Kidney epithelial cell (primary cell): ENCODE results near the gene BMP8B. TPM values are rescaled to one million over a fixed set of nuclear protein-coding genes. Genes with fewer than 3 reads are reported as not detected.

ENCODE experiments used
- DNase-seq: peaks from one replicate; pipeline ENCODE4 v3.0.0-alpha.2; 2010; ENCODE audit warnings: low read depth
- H3K27me3 ChIP-seq: 2 replicates; pipeline ENCODE4 v1.6.0; 2011; ENCODE audit warnings: low read length; ENCODE audit not compliant: control insufficient read depth, insufficient read depth
- H3K36me3 ChIP-seq: 2 replicates; pipeline ENCODE4 v1.5.1; 2011; ENCODE audit warnings: low read length; ENCODE audit not compliant: control insufficient read depth, insufficient read depth
- H3K4me3 ChIP-seq: 2 replicates; pipeline ENCODE4 v1.5.1; 2011; ENCODE audit warnings: low read depth, mild to moderate bottlenecking, control low read depth, low read length
- CTCF ChIP-seq: IDR thresholded peaks from 2 replicates; pipeline ENCODE4 v1.5.1; 2011; ENCODE audit warnings: mild to moderate bottlenecking, moderate library complexity, low read length, control low read depth, inconsistent platforms; ENCODE audit not compliant: insufficient read depth, poor library complexity, severe bottlenecking
- total RNA-seq: library from RNA; depleted of rRNA; stranded (reverse); fragments of >200 nt; gene quantifications from 2 replicates; pipeline ENCODE4 v1.2.3, GENCODE V29; 2015

Gene BMP8B
- total RNA-seq: 2.8 and 4.3 TPM in 2 replicates

- no peak for DNase-seq
- H3K4me3 ChIP-seq: peak within 1 kb of the TSS; percentile 45
- TF ChIP-seq CTCF: no peak
- peaks cover 18% of the 10 kb centered on the region for H3K27me3 ChIP-seq
- H3K36me3 ChIP-seq: no peaks in the 10 kb centered on the region
These were observed at the start of gene BMP8B for GRCh38 chr1:39788758-39789570. Gene BMP8B (minus strand): TSS chr1:39788865. CDS start chr1:39788485, 380 bp downstream.

- Histone ChIP-seq H3K27me3 (no peaks in the 10 kb centered on the region), H3K36me3 (peaks cover 1% of the 10 kb centered on the region), H3K4me3 (no peak overlapping the region)
- DNase-seq: no peak
- TF ChIP-seq CTCF: no peak
These were observed 48.0 kb upstream of the BMP8B start for GRCh38 chr1:39836595-39837110.

GRCh38 chr1:39835935-39836594 is 47.4 kb upstream of the BMP8B start:
- TF ChIP-seq CTCF: no peak
- Histone ChIP-seq H3K36me3 (peaks cover 1% of the 10 kb centered on the region), H3K4me3 (no peak overlapping the region), H3K27me3 (no peaks in the 10 kb centered on the region)
- no peak for DNase-seq

GRCh38 chr1:39835110-39835509 is 46.4 kb upstream of the BMP8B start:
- Histone ChIP-seq H3K4me3 (no peak overlapping the region), H3K36me3 (peaks cover 1% of the 10 kb centered on the region), H3K27me3 (no peaks in the 10 kb centered on the region)
- no peak for DNase-seq
- no peak for TF ChIP-seq CTCF

- Histone ChIP-seq H3K27me3 (no peaks in the 10 kb centered on the region), H3K4me3 (no peak overlapping the region), H3K36me3 (no peaks in the 10 kb centered on the region)
- no peak for DNase-seq
- TF ChIP-seq CTCF: no peak
These were observed 45.1 kb upstream of the BMP8B start for GRCh38 chr1:39833621-39834385.
